HG03565 (cell line): ENCODE results near the gene C5orf46.
"Not testable (repeated sequence)": the region's sequence is repeated elsewhere in the genome, so short reads cannot be mapped to it uniquely, and the experiment has no call there.

Experiments used
- ATAC-seq: cut with Tn5 transposase; IDR thresholded peaks from one replicate; pipeline ENCODE4 v1.9.1; 2021; ENCODE audit warnings: mild to moderate bottlenecking, moderate library complexity; ENCODE audit not compliant: unreplicated experiment

C5orf46 gene

GRCh38 chr5:147906326-147907095, at the start of gene C5orf46:
Gene C5orf46 (minus strand): TSS chr5:147906538. CDS start chr5:147906501, 37 bp downstream.
- ATAC-seq = no peak

GRCh38 chr5:147954971-147955370, 48.6 kb upstream of the C5orf46 start:
- no peak for ATAC-seq

GRCh38 chr5:147949711-147950573, 43.6 kb upstream of the C5orf46 start:
- ATAC-seq = peak; percentile 90

- ATAC-seq = not testable (repeated sequence)
Measured at GRCh38 chr5:147946658-147947274, 40.4 kb upstream of the C5orf46 start.

GRCh38 chr5:147939431-147940114, 33.2 kb upstream of the C5orf46 start:
- no peak for ATAC-seq

- no peak for ATAC-seq
Measured at GRCh38 chr5:147935032-147935431, 28.7 kb upstream of the C5orf46 start.

- ATAC-seq = peak; percentile 91
Measured at GRCh38 chr5:147930769-147931168, 24.4 kb upstream of the C5orf46 start.

- ATAC-seq = no peak
Measured at GRCh38 chr5:147927901-147928300, 21.6 kb upstream of the C5orf46 start.

GRCh38 chr5:147925020-147925419, 18.7 kb upstream of the C5orf46 start:
- no peak for ATAC-seq

- ATAC-seq = no peak
Measured at GRCh38 chr5:147921136-147921535, 14.8 kb upstream of the C5orf46 start.

GRCh38 chr5:147920420-147921030, 14.2 kb upstream of the C5orf46 start:
- ATAC-seq = no peak

- no peak for ATAC-seq
Measured at GRCh38 chr5:147918899-147919298, 12.6 kb upstream of the C5orf46 start.

GRCh38 chr5:147918101-147918685, 11.9 kb upstream of the C5orf46 start:
- ATAC-seq = no peak

GRCh38 chr5:147913786-147914185, 7.4 kb upstream of the C5orf46 start:
- ATAC-seq = no peak

GRCh38 chr5:147912011-147912410, 5.7 kb upstream of the C5orf46 start:
- ATAC-seq = no peak

- no peak for ATAC-seq
Measured at GRCh38 chr5:147911427-147911826, 5.1 kb upstream of the C5orf46 start.

GRCh38 chr5:147904110-147904509, 2.2 kb downstream of the C5orf46 start:
- no peak for ATAC-seq

GRCh38 chr5:147902609-147903115, 3.7 kb downstream of the C5orf46 start:
- ATAC-seq = no peak

GRCh38 chr5:147901599-147902039, 4.7 kb downstream of the C5orf46 start:
- no peak for ATAC-seq

GRCh38 chr5:147898875-147899401, 7.4 kb downstream of the C5orf46 start:
- ATAC-seq = no peak
